ENCODE measurements around the gene RASIP1.

RASIP1 gene

GRCh38 chr19:48713864-48714755, 26.3 kb downstream of the RASIP1 start:
- Histone ChIP-seq H3K79me2 (ENCODE audit: insufficient read depth, low read length) (peaks cover 14% of the 10 kb centered on the region), H3K4me2 (ENCODE audit: insufficient read depth, low read length) (peak overlapping the region; percentile 83), H3K27ac (ENCODE audit: low read length) (peak overlapping the region; percentile 91), H3K36me3 (ENCODE audit: insufficient read depth, low read length) (no peaks in the 10 kb centered on the region), H3K9ac (ENCODE audit: low read depth, low read length) (peak overlapping the region; percentile 86), H2AFZ (ENCODE audit: low read depth, low read length) (peak overlapping the region; percentile 79), H3K4me1 (ENCODE audit: insufficient read depth, low read length) (peaks cover 22% of the 10 kb centered on the region), H3K9me3 (ENCODE audit: insufficient read depth, low read length, severe bottlenecking) (no peaks in the 10 kb centered on the region), H3K27me3 (ENCODE audit: insufficient read depth, low read length, poor library complexity) (no peaks in the 10 kb centered on the region), H3K4me3 (ENCODE audit: low read depth in 1 of 2, low read length in 2 of 2) (peak overlapping the region; percentile 59 to 74), H4K20me1 (ENCODE audit: insufficient read depth, low read length) (no peaks in the 10 kb centered on the region)
- TF ChIP-seq EZH2 (IDR thresholded peaks at IDR 0.05; ENCODE audit: borderline replicate concordance, low read depth, low read length, severe bottlenecking) (no peak), CTCF (IDR thresholded peaks at IDR 0.05; ENCODE audit: borderline replicate concordance, extremely low read depth, low read length, poor library complexity, severe bottlenecking) (no peak)
- peak; percentile 100 for DNase-seq
- peak; percentile 91 for ATAC-seq (ENCODE audit: insufficient read depth, low read depth)

DNA sequence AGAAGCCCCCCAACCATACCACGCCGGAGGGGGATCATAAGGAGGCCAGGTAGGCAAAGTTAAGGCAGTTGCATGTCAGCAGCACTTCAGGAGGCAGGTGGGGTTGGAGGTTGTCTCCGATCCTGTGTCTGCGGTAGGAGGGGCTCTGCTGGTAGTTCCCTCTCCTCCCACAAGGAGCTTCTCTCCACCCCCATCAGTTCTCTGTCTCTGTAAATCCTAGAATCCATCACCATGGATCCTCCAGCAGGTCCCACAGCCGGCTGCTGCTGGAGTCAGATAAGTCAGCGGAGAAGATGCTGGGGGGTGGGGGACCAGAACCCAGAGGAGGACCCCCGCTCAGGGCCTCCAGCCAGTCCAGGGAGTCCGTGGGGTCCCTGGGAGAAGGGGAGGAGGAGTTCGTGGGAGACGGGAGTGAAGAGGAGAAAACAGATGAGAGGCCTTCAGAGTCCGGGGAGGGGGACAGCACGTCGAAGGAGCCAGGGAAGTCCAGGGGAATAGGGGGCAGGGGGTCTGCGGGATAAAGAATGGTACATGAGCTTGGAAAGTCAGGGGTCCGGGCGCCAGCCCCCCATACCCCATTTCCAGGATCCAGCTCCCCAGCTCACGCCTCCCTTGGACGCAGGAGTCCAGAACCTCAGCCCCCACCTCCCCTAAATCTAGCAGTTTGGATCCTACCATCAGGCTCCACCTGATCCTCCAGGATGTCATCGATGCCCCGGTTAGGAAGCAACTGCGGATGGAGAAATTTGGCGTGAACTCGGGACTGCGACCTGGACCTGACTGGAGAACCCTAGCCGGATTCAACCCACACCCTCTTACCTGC, 27.2 kb downstream of the RASIP1 start:
- Histone ChIP-seq H3K9ac (ENCODE audit: low read depth, low read length) (peak overlapping the region; percentile 59), H3K79me2 (ENCODE audit: insufficient read depth, low read length) (peaks cover 14% of the 10 kb centered on the region), H3K4me1 (ENCODE audit: insufficient read depth, low read length) (peaks cover 22% of the 10 kb centered on the region), H2AFZ (ENCODE audit: low read depth, low read length) (peak overlapping the region; percentile 79), H3K27ac (ENCODE audit: low read length) (peak overlapping the region; percentile 55), H3K27me3 (ENCODE audit: insufficient read depth, low read length, poor library complexity) (no peaks in the 10 kb centered on the region), H3K9me3 (ENCODE audit: insufficient read depth, low read length, severe bottlenecking) (no peaks in the 10 kb centered on the region), H3K4me2 (ENCODE audit: insufficient read depth, low read length) (peak overlapping the region; percentile 83), H3K36me3 (ENCODE audit: insufficient read depth, low read length) (no peaks in the 10 kb centered on the region), H3K4me3 (ENCODE audit: low read depth in 1 of 2, low read length in 2 of 2) (peak overlapping the region; percentile 40 to 74; a peak in 3 of 4 replicates), H4K20me1 (ENCODE audit: insufficient read depth, low read length) (no peaks in the 10 kb centered on the region)
- TF ChIP-seq EZH2 (IDR thresholded peaks at IDR 0.05; ENCODE audit: borderline replicate concordance, low read depth, low read length, severe bottlenecking) (no peak), CTCF (IDR thresholded peaks at IDR 0.05; ENCODE audit: borderline replicate concordance, extremely low read depth, low read length, poor library complexity, severe bottlenecking) (peak; percentile 26)
- ATAC-seq (ENCODE audit: insufficient read depth, low read depth) (no peak), DNase-seq (peak; percentile 28)

DNA sequence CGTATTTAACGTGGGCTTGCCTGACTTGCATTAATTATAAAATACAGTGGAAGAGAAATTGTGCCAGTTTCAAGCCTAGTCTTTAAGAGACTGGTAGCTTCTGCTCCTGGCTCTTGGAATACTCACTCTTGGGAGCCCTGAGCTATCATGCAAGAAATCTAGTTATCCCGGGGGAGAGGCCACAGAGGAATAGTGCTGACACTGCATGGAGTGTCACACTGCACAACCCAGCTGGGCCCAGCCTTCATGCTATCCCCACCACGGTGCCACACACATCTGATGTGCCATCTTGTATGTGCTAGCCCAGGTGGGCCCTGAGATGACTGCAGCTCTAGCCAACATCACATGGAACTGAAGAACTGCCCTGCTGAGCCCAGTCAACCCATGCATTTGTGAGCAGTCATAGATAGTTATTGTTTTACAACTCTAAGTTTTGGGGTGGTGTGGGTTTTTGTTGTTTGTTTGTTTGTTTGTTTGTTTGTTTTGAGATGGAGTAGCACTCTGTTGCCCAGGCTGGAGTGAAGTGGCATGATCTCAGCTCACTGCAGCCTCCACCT, 29.2 kb downstream of the RASIP1 start:
- H4K20me1 ChIP-seq (ENCODE audit: insufficient read depth, low read length): no peaks in the 10 kb centered on the region
- peaks cover 22% of the 10 kb centered on the region for H3K4me1 ChIP-seq (ENCODE audit: insufficient read depth, low read length)
- H3K27me3 ChIP-seq (ENCODE audit: insufficient read depth, low read length, poor library complexity): no peaks in the 10 kb centered on the region
- ATAC-seq (ENCODE audit: insufficient read depth, low read depth): no peak
- no peak for DNase-seq
- H3K36me3 ChIP-seq (ENCODE audit: insufficient read depth, low read length): no peaks in the 10 kb centered on the region
- no peak overlapping the region for H2AFZ ChIP-seq (ENCODE audit: low read depth, low read length)
- no peak for TF ChIP-seq CTCF (IDR thresholded peaks at IDR 0.05; ENCODE audit: borderline replicate concordance, extremely low read depth, low read length, poor library complexity, severe bottlenecking)
- no peak for TF ChIP-seq EZH2 (IDR thresholded peaks at IDR 0.05; ENCODE audit: borderline replicate concordance, low read depth, low read length, severe bottlenecking)
- H3K9me3 ChIP-seq (ENCODE audit: insufficient read depth, low read length, severe bottlenecking): no peaks in the 10 kb centered on the region
- peaks cover 14% of the 10 kb centered on the region for H3K79me2 ChIP-seq (ENCODE audit: insufficient read depth, low read length)
- H3K4me2 ChIP-seq (ENCODE audit: insufficient read depth, low read length): no peak overlapping the region
- no peak overlapping the region for H3K9ac ChIP-seq (ENCODE audit: low read depth, low read length)
- no peak overlapping the region for H3K27ac ChIP-seq (ENCODE audit: low read length)
- H3K4me3 ChIP-seq (ENCODE audit: low read depth in 1 of 2, low read length in 2 of 2): no peak overlapping the region
